ENCODE measurements around the gene RAB4A.

Gene RAB4A, protein sequence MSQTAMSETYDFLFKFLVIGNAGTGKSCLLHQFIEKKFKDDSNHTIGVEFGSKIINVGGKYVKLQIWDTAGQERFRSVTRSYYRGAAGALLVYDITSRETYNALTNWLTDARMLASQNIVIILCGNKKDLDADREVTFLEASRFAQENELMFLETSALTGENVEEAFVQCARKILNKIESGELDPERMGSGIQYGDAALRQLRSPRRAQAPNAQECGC

GRCh38 chr1:229270547-229271447 is at the start of gene RAB4A:
TSS of gene RAB4A (plus strand) at chr1:229271111. CDS start at chr1:229271340, 229 bp downstream.
- no peak for FAIRE-seq

- no peak for FAIRE-seq
These were observed 48.8 kb upstream of the RAB4A start for GRCh38 chr1:229222081-229222480.

GRCh38 chr1:229223498-229223897 is 47.4 kb upstream of the RAB4A start:
- no peak for FAIRE-seq

DNA sequence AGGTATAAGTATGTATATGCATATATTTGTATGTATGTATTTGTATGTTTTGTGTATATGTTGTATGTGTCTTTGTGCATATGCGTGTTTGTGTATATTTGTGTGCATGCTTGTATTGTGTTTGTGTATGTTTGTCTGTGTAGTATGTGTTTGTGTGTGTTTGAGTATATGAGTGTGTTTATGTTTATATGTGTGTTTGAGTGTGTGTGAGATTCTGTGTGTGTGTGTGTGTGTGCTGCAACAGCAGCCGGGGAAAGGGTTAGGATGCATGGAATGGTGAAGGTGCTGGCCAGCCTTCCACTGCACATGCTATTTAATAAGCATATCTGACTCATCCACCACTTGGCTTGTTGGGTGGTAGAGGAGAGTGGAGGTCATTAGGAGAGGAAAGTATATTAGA is 46.6 kb upstream of the RAB4A start:
- no peak for FAIRE-seq

GRCh38 chr1:229225331-229225782 is 45.6 kb upstream of the RAB4A start:
- FAIRE-seq: no peak

- FAIRE-seq: no peak
These were observed 44.1 kb upstream of the RAB4A start for GRCh38 chr1:229226796-229227195.

- FAIRE-seq: peak; percentile 94
These were observed 43.5 kb upstream of the RAB4A start for GRCh38 chr1:229227298-229227919.

- FAIRE-seq: peak; percentile 28
These were observed 42.4 kb upstream of the RAB4A start for GRCh38 chr1:229228522-229228921.

- FAIRE-seq: no peak
These were observed 41.7 kb upstream of the RAB4A start for GRCh38 chr1:229229137-229229720.

DNA sequence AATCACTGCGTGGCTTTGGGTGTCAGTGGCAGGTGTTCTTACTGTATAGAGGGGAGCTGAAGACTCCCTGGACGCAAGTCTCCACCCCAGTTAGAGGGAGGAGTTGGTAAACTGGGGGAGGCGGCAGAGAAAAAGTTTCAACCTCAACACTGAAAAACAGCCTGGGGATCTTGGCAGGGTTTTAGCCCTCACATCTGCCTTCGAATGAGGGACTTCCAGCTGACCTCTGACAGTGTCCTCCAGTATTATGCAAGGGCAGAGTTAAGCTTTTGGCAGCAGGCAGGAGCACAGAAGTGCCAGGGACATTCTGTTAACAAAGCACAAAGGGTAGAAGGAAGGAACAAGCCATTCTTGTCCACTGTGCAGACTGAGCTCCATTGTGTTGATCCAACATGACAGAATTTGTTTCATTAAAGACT is 41.2 kb upstream of the RAB4A start:
- no peak for FAIRE-seq

DNA sequence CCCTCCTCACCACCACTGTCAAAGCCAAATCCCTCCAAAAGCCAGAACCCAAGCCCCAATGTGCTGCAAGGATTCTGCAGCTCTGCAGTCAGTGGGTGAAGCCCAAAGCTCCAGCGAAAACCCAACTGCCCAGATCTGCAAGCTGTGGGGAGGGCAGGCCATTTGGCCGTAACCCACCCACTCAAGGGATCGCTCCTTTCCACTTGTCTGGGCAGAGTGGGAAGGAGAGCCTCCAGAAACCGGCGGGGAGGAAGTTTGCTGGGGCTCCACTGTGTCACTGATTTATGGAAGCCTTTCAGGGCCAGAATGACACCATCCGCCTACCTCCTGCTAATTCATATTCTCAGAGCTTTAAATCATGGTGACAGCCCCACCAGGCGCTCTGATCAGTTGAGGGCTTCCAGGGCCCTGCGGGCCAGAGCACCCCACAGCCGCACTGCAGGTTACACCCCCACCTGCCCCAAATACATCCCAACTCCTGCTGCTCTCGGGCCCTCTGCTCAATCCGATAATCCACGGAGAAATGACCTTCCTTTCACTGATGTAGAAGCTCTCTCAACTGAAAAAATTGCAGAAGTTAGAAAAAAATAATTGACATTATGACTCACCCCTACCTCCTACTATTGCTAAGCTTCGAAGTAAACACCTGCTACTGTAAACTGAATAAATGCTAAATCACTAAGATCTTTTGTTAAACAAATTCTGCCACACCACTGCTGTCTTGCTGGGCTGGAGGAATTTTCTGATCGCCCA is 40.6 kb upstream of the RAB4A start:
- no peak for FAIRE-seq

GRCh38 chr1:229230893-229231753 is 39.8 kb upstream of the RAB4A start:
- FAIRE-seq: no peak

DNA sequence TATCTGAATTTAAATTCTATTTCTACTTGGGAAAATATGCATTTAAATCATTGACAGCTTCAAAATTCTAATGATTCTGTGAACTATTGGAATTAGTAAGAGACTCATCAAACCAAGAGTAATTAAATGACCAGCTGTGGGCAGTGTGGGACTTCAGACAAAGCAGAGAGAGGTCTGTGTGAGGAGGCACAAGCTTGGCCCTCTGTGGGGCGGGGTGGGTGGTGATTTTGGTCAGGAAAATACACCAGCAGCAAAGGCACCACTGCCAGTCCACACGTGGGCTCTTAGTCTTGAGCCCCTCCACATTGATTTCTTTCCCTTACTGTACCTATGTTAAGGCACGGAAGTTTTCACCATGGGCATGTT is 39.2 kb upstream of the RAB4A start:
- FAIRE-seq: no peak

GRCh38 chr1:229234870-229235472 is 35.9 kb upstream of the RAB4A start:
- no peak for FAIRE-seq

DNA sequence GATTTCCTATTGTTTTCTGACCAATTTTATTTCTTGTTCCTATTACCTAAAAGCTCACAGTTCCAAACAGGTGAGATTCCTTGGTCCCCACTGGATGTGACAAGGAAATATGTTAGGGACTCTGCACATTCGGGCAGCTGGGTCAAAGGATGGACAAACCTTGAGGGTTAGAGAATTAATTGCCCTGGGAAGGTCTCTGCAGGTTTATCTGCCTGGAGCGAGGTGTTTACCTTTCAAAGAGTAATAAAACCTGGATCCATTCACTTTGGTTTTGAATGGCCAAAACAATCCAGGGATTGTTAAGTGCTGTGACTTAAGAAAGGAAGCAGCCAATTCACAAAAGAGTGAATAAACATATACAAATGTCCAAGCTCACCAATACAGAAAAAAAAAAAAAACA is 33.6 kb upstream of the RAB4A start:
- no peak for FAIRE-seq

DNA sequence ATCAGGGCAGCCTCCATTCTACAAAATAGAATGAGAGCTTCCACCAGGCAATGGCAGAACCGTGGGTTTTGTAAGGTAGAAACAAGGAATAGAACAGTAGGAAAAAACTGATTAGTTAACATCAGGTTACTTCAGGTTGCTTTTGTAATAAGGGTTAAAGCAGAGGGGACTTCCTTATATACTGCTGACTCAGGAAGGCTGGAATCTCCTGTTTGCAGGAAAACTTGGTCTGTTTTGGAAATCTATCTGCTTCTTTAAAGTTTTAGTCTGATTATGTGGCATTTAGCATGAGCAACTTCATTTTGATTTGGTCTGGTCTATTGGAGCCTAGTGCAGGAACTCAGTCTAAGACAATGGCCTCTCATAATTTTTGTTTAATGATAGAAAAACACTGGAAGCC is 32.7 kb upstream of the RAB4A start:
- FAIRE-seq: no peak

DNA sequence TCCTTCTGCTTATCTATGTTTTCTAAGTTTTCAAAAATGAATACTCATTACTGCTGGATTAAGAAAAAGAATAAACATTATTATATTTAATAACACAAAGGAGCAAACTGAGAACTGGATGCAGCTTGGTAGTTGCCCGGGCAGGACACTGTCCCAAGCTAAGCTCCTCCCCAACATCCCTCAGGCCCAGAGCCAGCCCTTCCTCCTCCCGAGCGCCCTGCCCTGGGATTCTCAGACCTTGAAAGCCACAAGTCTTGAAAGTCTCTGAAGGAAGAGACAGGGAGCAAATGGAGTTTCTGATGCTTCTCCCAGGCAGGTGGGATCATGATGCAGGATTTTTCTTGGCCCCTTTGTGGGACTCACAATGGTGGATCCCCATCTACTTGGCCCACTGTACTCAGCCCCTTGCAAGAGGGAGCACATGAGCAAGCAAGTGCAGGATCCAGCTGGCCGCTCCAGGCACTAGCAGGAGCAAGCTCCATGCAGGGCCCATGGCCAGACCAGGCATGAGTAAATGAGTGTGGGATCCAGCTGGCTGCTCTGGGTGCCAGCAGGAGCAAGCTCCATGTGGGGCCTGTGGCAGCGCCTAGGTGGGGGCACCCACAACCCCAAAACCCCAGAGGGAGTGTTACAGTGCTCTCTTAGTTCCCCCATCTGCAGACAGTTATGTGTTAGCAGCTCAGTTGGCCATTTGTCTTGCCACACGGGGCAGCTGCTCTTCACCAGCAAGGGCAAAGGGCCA is 32.1 kb upstream of the RAB4A start:
- FAIRE-seq: peak; percentile 78

DNA sequence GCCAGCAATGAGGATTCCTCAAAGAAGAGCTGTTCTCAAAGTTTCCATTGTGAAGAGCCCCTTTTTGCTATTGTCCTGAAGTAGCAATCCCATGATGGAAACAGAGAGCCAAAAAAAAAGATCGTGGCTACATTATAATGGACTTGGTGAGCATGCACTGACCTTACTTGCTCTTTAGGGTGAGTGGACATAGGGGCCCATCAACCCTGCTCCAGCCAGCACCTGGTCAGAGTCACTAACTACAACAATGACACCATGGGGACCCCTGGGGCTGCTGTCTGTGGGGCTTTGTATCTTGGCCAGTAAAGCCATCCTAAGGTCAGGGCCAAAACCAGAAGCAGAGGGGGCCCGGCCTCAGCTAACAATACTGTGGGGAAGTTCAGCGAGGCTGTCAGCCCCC is 30.4 kb upstream of the RAB4A start:
- no peak for FAIRE-seq

DNA sequence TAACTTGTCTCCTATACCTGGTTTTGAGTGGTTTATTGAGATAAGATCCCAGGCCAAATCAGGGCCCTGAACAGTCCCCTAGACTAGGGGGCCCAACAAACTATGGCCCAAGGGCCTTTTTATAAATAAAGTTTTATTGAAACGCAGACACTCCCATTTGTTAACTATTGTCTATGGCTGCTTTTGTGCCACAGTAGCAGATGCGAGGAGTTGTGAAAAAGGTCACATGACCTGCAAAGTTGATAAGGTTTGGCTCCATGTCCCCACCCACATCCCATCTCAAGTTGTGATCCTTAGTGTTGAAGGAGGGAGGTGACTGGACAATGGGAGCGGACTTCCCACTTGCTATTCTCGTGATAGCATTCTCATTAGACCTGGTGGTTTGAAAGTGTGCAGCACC is 29.5 kb upstream of the RAB4A start:
- FAIRE-seq: no peak

- FAIRE-seq: no peak
These were observed 27.3 kb upstream of the RAB4A start for GRCh38 chr1:229243638-229244037.

GRCh38 chr1:229244091-229244490 is 26.8 kb upstream of the RAB4A start:
- FAIRE-seq: no peak

All from TTC549 (cell line).